ENCODE results near the gene FAM241A.
A peak's percentile ranks its signal among the peaks of the same experiment; 100 is the strongest.

The FAM241A gene

GRCh38 chr4:112219826-112220366, 74.6 kb downstream of the FAM241A start:
- no peak for DNase-seq

GRCh38 chr4:112222219-112222955, 77.1 kb downstream of the FAM241A start:
- DNase-seq = no peak

- no peak for DNase-seq
Observed at GRCh38 chr4:112225157-112225556, 79.9 kb downstream of the FAM241A start.

GRCh38 chr4:112230879-112231778, 85.9 kb downstream of the FAM241A start:
- peak; percentile 90 to 97 (median 94) for DNase-seq

DNA sequence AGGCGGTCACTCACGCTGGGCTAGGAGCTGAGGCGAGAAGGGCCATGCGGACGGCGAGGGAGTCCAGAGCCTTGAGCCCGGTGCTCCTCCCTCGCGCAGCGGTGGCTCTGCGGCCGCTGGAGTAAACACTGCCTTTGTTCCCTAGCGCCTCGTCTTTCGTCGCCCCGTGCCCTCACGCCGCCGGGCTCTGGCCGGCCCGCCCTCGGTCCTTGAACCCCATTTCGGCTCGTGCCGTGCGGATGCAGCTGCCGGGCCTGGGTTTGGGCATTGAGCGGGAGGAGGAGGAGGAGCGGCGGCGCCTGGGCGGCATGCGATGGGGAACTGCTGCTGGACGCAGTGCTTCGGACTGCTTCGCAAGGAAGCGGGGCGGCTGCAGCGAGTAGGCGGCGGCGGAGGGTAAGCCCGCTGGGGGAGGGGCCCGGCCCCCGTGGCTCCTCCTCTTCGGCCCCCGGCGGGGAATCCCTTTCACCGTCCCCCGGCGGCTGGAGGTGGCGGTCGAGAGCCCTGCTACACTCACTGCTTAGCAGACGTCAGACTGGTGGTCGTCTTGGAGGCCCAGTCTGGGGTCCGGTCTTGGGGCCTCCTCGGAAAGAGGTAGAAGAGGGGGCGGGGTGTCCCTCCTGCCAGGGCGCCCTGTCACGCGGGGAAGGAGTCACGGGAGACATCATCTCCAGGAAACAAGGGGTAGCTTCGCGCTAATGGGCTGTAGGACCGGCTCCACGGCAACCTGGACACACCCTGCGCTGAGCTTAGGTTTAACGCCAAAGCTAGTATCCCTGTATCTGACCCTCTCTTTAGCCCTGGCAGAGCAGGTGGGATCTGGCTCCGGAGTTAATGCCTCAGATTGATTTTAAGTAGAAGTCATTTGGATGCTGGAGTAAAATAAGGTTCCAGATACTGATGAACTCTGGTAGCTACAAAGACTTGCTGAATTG, 86.8 kb downstream of the FAM241A start, which contains the start of gene AP1AR:
Gene AP1AR, plus strand, starts transcription at position 9 of the 935 bp plus-strand sequence. Its CDS starts 305 bp downstream, at position 314.
- DNase-seq = peak; percentile 54 to 82 (median 76)

GRCh38 chr4:112234952-112235609, 89.8 kb downstream of the FAM241A start:
- peak in 5 of 6 experiments; percentile 27 to 54 (median 51) for DNase-seq

DNA sequence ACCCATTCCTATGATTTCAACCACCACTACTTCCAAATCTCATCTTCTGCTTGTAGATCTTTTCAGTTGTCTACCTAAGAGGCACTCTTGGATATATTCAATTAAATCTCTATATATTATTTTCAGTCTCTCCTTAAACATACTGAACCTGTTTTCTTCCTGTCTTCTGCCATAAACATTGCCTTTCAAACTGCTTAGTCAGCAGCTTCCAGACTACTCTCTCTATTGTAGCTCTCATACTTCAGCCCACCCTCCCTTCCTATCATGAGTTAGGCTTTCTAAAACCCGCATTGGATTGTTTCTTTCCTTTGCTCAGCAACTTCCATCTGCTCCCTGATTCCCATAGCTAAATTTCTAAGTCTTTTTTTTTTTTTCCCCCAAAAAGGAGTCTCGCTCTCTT, 90.8 kb downstream of the FAM241A start:
- no peak for DNase-seq

GRCh38 chr4:112238833-112239232, 93.6 kb downstream of the FAM241A start:
- no peak for DNase-seq

All from stimulated activated naive CD4-positive, alpha-beta T cell (primary cell).